ENCODE data around the gene CD226.

The CD226 gene

DNA sequence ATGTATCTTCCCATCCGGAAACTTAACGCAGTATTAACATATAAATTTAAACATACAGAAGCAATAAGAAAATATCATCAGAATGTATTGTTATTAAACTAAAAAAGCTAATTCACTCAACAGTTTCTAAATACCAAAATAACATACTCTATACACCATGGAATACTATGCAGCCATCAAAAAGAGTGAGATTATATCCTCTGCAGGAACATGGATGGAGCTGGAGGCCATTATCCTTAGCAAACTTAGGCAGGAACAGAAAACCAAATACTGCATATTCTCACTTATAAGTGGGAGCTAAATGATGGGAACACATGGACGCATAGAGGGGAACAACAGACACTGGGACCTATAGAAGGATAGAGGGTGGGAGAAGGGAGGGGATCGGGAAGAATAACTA is 127.1 kb downstream of the CD226 start:
- Histone ChIP-seq H3K27ac (ENCODE audit: low read length) (no peak overlapping the region), H3K4me1 (ENCODE audit: insufficient read depth, low read length) (no peaks in the 10 kb centered on the region), H3K36me3 (ENCODE audit: insufficient read depth, low read length) (no peaks in the 10 kb centered on the region), H3K4me2 (ENCODE audit: insufficient read depth, low read length) (no peak overlapping the region), H3K9me3 (ENCODE audit: insufficient read depth, low read length, severe bottlenecking) (no peaks in the 10 kb centered on the region), H3K79me2 (ENCODE audit: insufficient read depth, low read length) (no peaks in the 10 kb centered on the region), H3K27me3 (ENCODE audit: insufficient read depth, low read length, poor library complexity) (no peaks in the 10 kb centered on the region), H4K20me1 (ENCODE audit: insufficient read depth, low read length) (no peaks in the 10 kb centered on the region), H3K9ac (ENCODE audit: low read depth, low read length) (no peak overlapping the region), H2AFZ (ENCODE audit: low read depth, low read length) (no peak overlapping the region), H3K4me3 (ENCODE audit: low read depth in 1 of 2, low read length in 2 of 2) (no peak overlapping the region)
- DNase-seq (no peak), ATAC-seq (ENCODE audit: insufficient read depth, low read depth) (no peak)
- TF ChIP-seq EZH2 (IDR thresholded peaks at IDR 0.05; ENCODE audit: borderline replicate concordance, low read depth, low read length, severe bottlenecking): no peak
- TF ChIP-seq, protein P1, sequence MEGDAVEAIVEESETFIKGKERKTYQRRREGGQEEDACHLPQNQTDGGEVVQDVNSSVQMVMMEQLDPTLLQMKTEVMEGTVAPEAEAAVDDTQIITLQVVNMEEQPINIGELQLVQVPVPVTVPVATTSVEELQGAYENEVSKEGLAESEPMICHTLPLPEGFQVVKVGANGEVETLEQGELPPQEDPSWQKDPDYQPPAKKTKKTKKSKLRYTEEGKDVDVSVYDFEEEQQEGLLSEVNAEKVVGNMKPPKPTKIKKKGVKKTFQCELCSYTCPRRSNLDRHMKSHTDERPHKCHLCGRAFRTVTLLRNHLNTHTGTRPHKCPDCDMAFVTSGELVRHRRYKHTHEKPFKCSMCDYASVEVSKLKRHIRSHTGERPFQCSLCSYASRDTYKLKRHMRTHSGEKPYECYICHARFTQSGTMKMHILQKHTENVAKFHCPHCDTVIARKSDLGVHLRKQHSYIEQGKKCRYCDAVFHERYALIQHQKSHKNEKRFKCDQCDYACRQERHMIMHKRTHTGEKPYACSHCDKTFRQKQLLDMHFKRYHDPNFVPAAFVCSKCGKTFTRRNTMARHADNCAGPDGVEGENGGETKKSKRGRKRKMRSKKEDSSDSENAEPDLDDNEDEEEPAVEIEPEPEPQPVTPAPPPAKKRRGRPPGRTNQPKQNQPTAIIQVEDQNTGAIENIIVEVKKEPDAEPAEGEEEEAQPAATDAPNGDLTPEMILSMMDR (IDR thresholded peaks at IDR 0.05; ENCODE audit: borderline replicate concordance, extremely low read depth, low read length, poor library complexity, severe bottlenecking): no peak

DNA sequence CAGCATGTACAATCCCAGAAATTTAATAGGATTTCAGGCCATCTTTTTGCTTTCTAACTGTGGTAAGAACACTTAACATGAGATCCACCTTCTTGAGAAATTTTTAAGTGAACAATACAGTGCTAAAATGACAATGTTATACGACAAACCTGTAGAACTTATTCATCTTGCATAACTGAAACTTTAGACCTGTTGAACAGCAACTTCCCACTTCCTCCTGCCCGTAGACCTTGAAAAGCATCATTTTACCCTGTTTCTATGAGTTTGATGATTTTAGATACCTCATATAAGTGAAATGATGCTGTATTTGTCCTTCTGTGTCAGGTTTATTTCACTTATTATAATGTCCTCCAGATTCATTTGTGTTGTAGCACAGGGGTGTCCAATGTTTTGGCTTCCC is 128.2 kb downstream of the CD226 start:
- no peaks in the 10 kb centered on the region for H4K20me1 ChIP-seq (ENCODE audit: insufficient read depth, low read length)
- H3K4me1 ChIP-seq (ENCODE audit: insufficient read depth, low read length): no peaks in the 10 kb centered on the region
- H3K9me3 ChIP-seq (ENCODE audit: insufficient read depth, low read length, severe bottlenecking): no peaks in the 10 kb centered on the region
- no peaks in the 10 kb centered on the region for H3K79me2 ChIP-seq (ENCODE audit: insufficient read depth, low read length)
- H3K27me3 ChIP-seq (ENCODE audit: insufficient read depth, low read length, poor library complexity): no peaks in the 10 kb centered on the region
- no peak overlapping the region for H3K9ac ChIP-seq (ENCODE audit: low read depth, low read length)
- no peak overlapping the region for H2AFZ ChIP-seq (ENCODE audit: low read depth, low read length)
- ATAC-seq (ENCODE audit: insufficient read depth, low read depth) (no peak), DNase-seq (no peak)
- no peak overlapping the region for H3K4me3 ChIP-seq (ENCODE audit: low read depth in 1 of 2, low read length in 2 of 2)
- no peak overlapping the region for H3K27ac ChIP-seq (ENCODE audit: low read length)
- no peak overlapping the region for H3K4me2 ChIP-seq (ENCODE audit: insufficient read depth, low read length)
- TF ChIP-seq, protein P1 (IDR thresholded peaks at IDR 0.05; ENCODE audit: borderline replicate concordance, extremely low read depth, low read length, poor library complexity, severe bottlenecking): no peak
- no peak for TF ChIP-seq EZH2 (IDR thresholded peaks at IDR 0.05; ENCODE audit: borderline replicate concordance, low read depth, low read length, severe bottlenecking)
- H3K36me3 ChIP-seq (ENCODE audit: insufficient read depth, low read length): no peaks in the 10 kb centered on the region

DNA sequence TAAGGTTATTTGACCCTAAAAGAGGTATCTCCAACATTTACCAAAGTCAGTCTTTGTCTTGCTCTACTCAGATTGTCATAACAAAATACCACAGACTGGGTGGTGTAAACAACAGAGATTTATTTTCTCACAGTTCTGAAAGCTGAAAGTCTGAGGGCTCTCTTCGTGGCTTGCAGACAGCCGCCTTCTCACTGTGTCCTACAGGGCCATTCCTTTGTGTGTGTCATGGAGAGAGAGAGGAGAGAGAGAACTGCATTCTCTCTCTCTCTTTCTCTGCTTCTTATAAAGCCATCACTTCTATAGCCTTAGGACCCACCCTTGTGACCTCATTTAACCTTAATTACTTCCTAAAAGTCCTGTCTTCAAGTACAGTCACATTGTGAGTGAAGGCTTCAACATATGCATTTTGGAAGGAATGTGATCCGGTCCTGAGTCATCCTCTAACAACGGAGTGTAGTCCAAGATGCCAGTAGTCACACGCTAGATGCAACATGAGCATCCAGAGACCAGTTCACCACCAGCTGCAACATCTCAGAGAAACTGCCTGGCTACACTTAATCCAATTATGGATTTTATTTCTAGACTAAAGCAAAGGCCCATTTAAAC is 130.2 kb downstream of the CD226 start:
- no peak overlapping the region for H3K4me2 ChIP-seq (ENCODE audit: insufficient read depth, low read length)
- no peaks in the 10 kb centered on the region for H3K9me3 ChIP-seq (ENCODE audit: insufficient read depth, low read length, severe bottlenecking)
- no peaks in the 10 kb centered on the region for H4K20me1 ChIP-seq (ENCODE audit: insufficient read depth, low read length)
- no peaks in the 10 kb centered on the region for H3K4me1 ChIP-seq (ENCODE audit: insufficient read depth, low read length)
- TF ChIP-seq, protein P1 (IDR thresholded peaks at IDR 0.05; ENCODE audit: borderline replicate concordance, extremely low read depth, low read length, poor library complexity, severe bottlenecking): no peak
- TF ChIP-seq EZH2 (IDR thresholded peaks at IDR 0.05; ENCODE audit: borderline replicate concordance, low read depth, low read length, severe bottlenecking): no peak
- H3K27ac ChIP-seq (ENCODE audit: low read length): no peak overlapping the region
- ATAC-seq (ENCODE audit: insufficient read depth, low read depth) (no peak), DNase-seq (no peak)
- H2AFZ ChIP-seq (ENCODE audit: low read depth, low read length): no peak overlapping the region
- no peaks in the 10 kb centered on the region for H3K27me3 ChIP-seq (ENCODE audit: insufficient read depth, low read length, poor library complexity)
- no peaks in the 10 kb centered on the region for H3K79me2 ChIP-seq (ENCODE audit: insufficient read depth, low read length)
- H3K4me3 ChIP-seq (ENCODE audit: low read depth in 1 of 2, low read length in 2 of 2): no peak overlapping the region
- H3K9ac ChIP-seq (ENCODE audit: low read depth, low read length): no peak overlapping the region
- H3K36me3 ChIP-seq (ENCODE audit: insufficient read depth, low read length): no peaks in the 10 kb centered on the region
